Esophagus (tissue), 2 donors: ENCODE results near the gene CYB561D1. TPM values are rescaled to one million over a fixed set of nuclear protein-coding genes. Genes with fewer than 3 reads are reported as not detected.
A peak's percentile ranks its signal among the peaks of the same experiment; 100 is the strongest.

ENCODE experiments used
- H3K27ac ChIP-seq, 2 donors: one replicate each; pipeline ENCODE4 v1.5.1; 2013; ENCODE audit warnings: low read depth in 2 of 2, mild to moderate bottlenecking in 2 of 2, inconsistent platforms in 1 of 2, low read length in 1 of 2, moderate library complexity in 1 of 2
- H3K27me3 ChIP-seq, 2 donors: one replicate each; pipeline ENCODE4 v1.6.1; 2013; ENCODE audit warnings: low read length in 2 of 2, control low read depth in 1 of 2, mild to moderate bottlenecking in 1 of 2; ENCODE audit not compliant: insufficient read depth in 2 of 2, control insufficient read depth in 1 of 2
- H3K36me3 ChIP-seq, 2 donors: one replicate each; pipeline ENCODE4 v1.6.1; 2013; ENCODE audit warnings: low read length in 1 of 2; ENCODE audit not compliant: control insufficient read depth in 2 of 2, insufficient read depth in 2 of 2
- H3K4me1 ChIP-seq, 2 donors: one replicate each; pipeline ENCODE4 v1.6.1; 2013; ENCODE audit warnings: low read length in 1 of 2; ENCODE audit not compliant: control insufficient read depth in 2 of 2, insufficient read depth in 2 of 2
- H3K4me3 ChIP-seq, 2 donors: one replicate each; pipeline ENCODE4 v1.5.1; 2013; ENCODE audit warnings: low read length in 2 of 2, mild to moderate bottlenecking in 2 of 2, low read depth in 1 of 2, moderate library complexity in 1 of 2
- H3K9me3 ChIP-seq, 2 donors: one replicate each; pipeline ENCODE4 v1.6.1; 2013; ENCODE audit warnings: mild to moderate bottlenecking in 2 of 2, low read depth in 1 of 2, low read length in 1 of 2, moderate library complexity in 1 of 2; ENCODE audit not compliant: control insufficient read depth in 2 of 2, insufficient read depth in 1 of 2
- WGBS, 2 donors: extraction: QIAGEN DNeasy Blood & Tissue Kit; methylation state at CpG; one replicate each; pipeline ENCODE4 v1.1.7; 2013; 5-methylcytosine and 5-hydroxymethylcytosine counted together
- polyA plus RNA-seq, 2 donors: library from polyadenylated mRNA; stranded (reverse); fragments of 200-250 nt; gene quantifications; one replicate each; pipeline ENCODE4 v1.2.3, GENCODE V29; 2013
- donor health status: healthy with polysubstance abuse.
- donor health status: Bipolar disorder and iron deficiency.

Gene CYB561D1
- polyA plus RNA-seq, 2 donors = 3.7 to 4.8 TPM

GRCh38 chr1:109478806-109479205, 15.1 kb upstream of the CYB561D1 start:
- 16% methylated on average over 7 of the region's 7 CpGs for WGBS, 2 donors
- Histone ChIP-seq H3K9me3 (no peaks in the 10 kb centered on the region), H3K36me3 (no peaks in the 10 kb centered on the region), H3K27ac (no peak overlapping the region), H3K4me3 (no peak overlapping the region), H3K4me1 (peaks cover 2 to 4% of the 10 kb centered on the region in 2 donors), H3K27me3 (no peaks in the 10 kb centered on the region)

GRCh38 chr1:109479311-109479710, 14.6 kb upstream of the CYB561D1 start:
- H3K4me1 ChIP-seq = peaks cover 2 to 5% of the 10 kb centered on the region in 2 donors
- no peak overlapping the region for H3K27ac ChIP-seq
- no peaks in the 10 kb centered on the region for H3K9me3 ChIP-seq
- 67 to 71% methylated on average over 5 of the region's 5 CpGs for WGBS, 2 donors
- H3K36me3 ChIP-seq = no peaks in the 10 kb centered on the region
- no peaks in the 10 kb centered on the region for H3K27me3 ChIP-seq
- no peak overlapping the region for H3K4me3 ChIP-seq

- no peaks in the 10 kb centered on the region for H3K27me3 ChIP-seq
- 76 to 87% methylated on average over 2 to 3 of the region's 3 CpGs for WGBS, 2 donors
Measured at GRCh38 chr1:109479901-109480300, 14.0 kb upstream of the CYB561D1 start.

GRCh38 chr1:109481646-109482045, 12.2 kb upstream of the CYB561D1 start:
- H3K4me3 ChIP-seq = no peak overlapping the region
- peaks cover 7 to 10% of the 10 kb centered on the region in 2 donors for H3K4me1 ChIP-seq
- H3K27ac ChIP-seq = no peak overlapping the region
- H3K9me3 ChIP-seq = no peaks in the 10 kb centered on the region
- 81% methylated on average over 2 of the region's 2 CpGs for WGBS, 2 donors
- H3K27me3 ChIP-seq = no peaks in the 10 kb centered on the region
- peaks cover 0 to 2% of the 10 kb centered on the region in 2 donors for H3K36me3 ChIP-seq

More at GRCh38 chr1:109479901-109480300, 14.0 kb upstream of the CYB561D1 start:
- H3K4me1 ChIP-seq = peaks cover 7 to 10% of the 10 kb centered on the region in 2 donors
- H3K36me3 ChIP-seq = no peaks in the 10 kb centered on the region
- H3K9me3 ChIP-seq = no peaks in the 10 kb centered on the region
- no peak overlapping the region for H3K4me3 ChIP-seq
- no peak overlapping the region for H3K27ac ChIP-seq

- H3K4me3 ChIP-seq = no peak overlapping the region
- H3K9me3 ChIP-seq = no peaks in the 10 kb centered on the region
- peaks cover 0 to 2% of the 10 kb centered on the region in 2 donors for H3K36me3 ChIP-seq
- H3K27me3 ChIP-seq = no peaks in the 10 kb centered on the region
- no peak overlapping the region for H3K27ac ChIP-seq
- peaks cover 7 to 10% of the 10 kb centered on the region in 2 donors for H3K4me1 ChIP-seq
Measured at GRCh38 chr1:109482242-109482641, 11.7 kb upstream of the CYB561D1 start.

- Histone ChIP-seq H3K4me1 (peaks cover 5 to 10% of the 10 kb centered on the region in 2 donors), H3K27ac (peak overlapping the region in 1 of 2 donors; percentile 34), H3K36me3 (peaks cover 4% of the 10 kb centered on the region in 2 donors), H3K27me3 (no peaks in the 10 kb centered on the region), H3K9me3 (no peaks in the 10 kb centered on the region), H3K4me3 (peak overlapping the region; percentile 51 to 60)
- 10% methylated on average over 29 of the region's 29 CpGs for WGBS, 2 donors
Measured at GRCh38 chr1:109482791-109483671, 10.9 kb upstream of the CYB561D1 start.

- Histone ChIP-seq H3K4me1 (peaks cover 5 to 10% of the 10 kb centered on the region in 2 donors), H3K36me3 (peaks cover 7% of the 10 kb centered on the region in 2 donors), H3K9me3 (no peaks in the 10 kb centered on the region), H3K27ac (peak within 1 kb of the TSS; percentile 92 to 95), H3K27me3 (no peaks in the 10 kb centered on the region), H3K4me3 (peak within 1 kb of the TSS; percentile 60 to 64)
- WGBS, 2 donors = 1% methylated on average over 29 to 71 of the region's 73 CpGs
Measured at GRCh38 chr1:109483672-109484518, 10.0 kb upstream of the CYB561D1 start, which contains the start of gene ATXN7L2. TSS of gene ATXN7L2 (plus strand) at chr1:109483905. CDS start at chr1:109483954, 49 bp downstream.

- H3K4me3 ChIP-seq = peak overlapping the region; percentile 60 to 64
- no peak overlapping the region for H3K27ac ChIP-seq
- no peaks in the 10 kb centered on the region for H3K27me3 ChIP-seq
- 24 to 25% methylated on average over 15 of the region's 15 CpGs for WGBS, 2 donors
- H3K36me3 ChIP-seq = peaks cover 7 to 12% of the 10 kb centered on the region in 2 donors
- H3K9me3 ChIP-seq = no peaks in the 10 kb centered on the region
- peaks cover 5 to 10% of the 10 kb centered on the region in 2 donors for H3K4me1 ChIP-seq
Measured at GRCh38 chr1:109484519-109484975, 9.3 kb upstream of the CYB561D1 start.

- Histone ChIP-seq H3K27me3 (no peaks in the 10 kb centered on the region), H3K9me3 (no peaks in the 10 kb centered on the region), H3K27ac (no peak overlapping the region), H3K4me1 (peaks cover 5 to 10% of the 10 kb centered on the region in 2 donors), H3K4me3 (peak overlapping the region in 1 of 2 donors; percentile 60), H3K36me3 (peaks cover 7 to 15% of the 10 kb centered on the region in 2 donors)
- 7 to 18% methylated on average over 2 to 3 of the region's 3 CpGs for WGBS, 2 donors
Measured at GRCh38 chr1:109485001-109485400, 8.9 kb upstream of the CYB561D1 start.
